Neural crest cell (in vitro differentiated cells): ENCODE results near the gene AGPS. TPM values are rescaled to one million over a fixed set of nuclear protein-coding genes. Genes with fewer than 3 reads are reported as not detected.

ENCODE experiments used
- DNase-seq: peaks from one replicate; pipeline ENCODE4 v3.0.0; 2021; ENCODE audit warnings: low read depth, mixed read lengths, low spot score
- H3K27ac Mint-ChIP-seq: one replicate; pipeline ENCODE4 v1.8.0; 2021; ENCODE audit warnings: mild to moderate bottlenecking, mixed read lengths; ENCODE audit not compliant: unreplicated experiment
- H3K27me3 Mint-ChIP-seq: 2 replicates; pipeline ENCODE4 v1.8.0; 2021; ENCODE audit warnings: low read depth, mild to moderate bottlenecking, mixed read lengths
- H3K36me3 Mint-ChIP-seq: 2 replicates; pipeline ENCODE4 v1.8.0; 2021; ENCODE audit warnings: low read depth, mild to moderate bottlenecking, mixed read lengths
- H3K4me1 Mint-ChIP-seq: 2 replicates; pipeline ENCODE4 v1.8.0; 2021; ENCODE audit warnings: mixed read lengths
- H3K4me3 Mint-ChIP-seq: one replicate; pipeline ENCODE4 v1.8.0; 2021; ENCODE audit warnings: mild to moderate bottlenecking, mixed read lengths
- H3K9me3 Mint-ChIP-seq: 2 replicates; pipeline ENCODE4 v1.8.0; 2021; ENCODE audit warnings: mixed read lengths
- total RNA-seq: library from RNA; stranded (reverse); gene quantifications from 2 replicates; pipeline ENCODE4 v1.2.1, GENCODE V29; 2021
- TF ChIP-seq, protein P1 (sequence below): fragments of 200-600 bp; sonication (generic); conservative IDR thresholded peaks from 2 replicates; pipeline ENCODE4 v1.5.0; 2021; ENCODE audit warnings: antibody characterized with exemption, mild to moderate bottlenecking

AGPS gene
- total RNA-seq, 1 donor from 2014 or later: 51.5 TPM

DNA sequence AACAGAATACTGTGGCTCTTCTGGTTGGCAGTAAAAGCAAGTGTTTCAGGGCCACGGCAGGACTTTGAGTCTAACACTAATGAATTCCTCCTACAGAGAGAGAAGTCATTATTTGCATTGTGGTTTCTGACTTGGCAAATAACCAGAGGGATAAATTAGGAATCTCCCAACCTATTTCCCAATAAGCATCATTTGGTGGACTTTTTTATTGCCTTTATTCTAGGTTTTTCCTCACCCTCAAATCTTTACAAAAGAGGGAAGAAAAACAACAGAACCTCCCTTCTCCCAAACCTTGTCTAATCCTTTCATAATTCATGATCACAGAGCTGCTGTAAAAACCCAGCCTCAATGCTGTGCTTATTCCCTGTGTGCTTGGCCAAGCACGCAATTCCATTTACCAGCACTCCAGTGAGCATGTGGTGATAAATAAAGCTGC is 179.7 kb downstream of the AGPS start:
- no peaks in the 10 kb centered on the region for H3K9me3 Mint-ChIP-seq
- H3K4me3 Mint-ChIP-seq: no peak overlapping the region
- TF ChIP-seq, protein P1, sequence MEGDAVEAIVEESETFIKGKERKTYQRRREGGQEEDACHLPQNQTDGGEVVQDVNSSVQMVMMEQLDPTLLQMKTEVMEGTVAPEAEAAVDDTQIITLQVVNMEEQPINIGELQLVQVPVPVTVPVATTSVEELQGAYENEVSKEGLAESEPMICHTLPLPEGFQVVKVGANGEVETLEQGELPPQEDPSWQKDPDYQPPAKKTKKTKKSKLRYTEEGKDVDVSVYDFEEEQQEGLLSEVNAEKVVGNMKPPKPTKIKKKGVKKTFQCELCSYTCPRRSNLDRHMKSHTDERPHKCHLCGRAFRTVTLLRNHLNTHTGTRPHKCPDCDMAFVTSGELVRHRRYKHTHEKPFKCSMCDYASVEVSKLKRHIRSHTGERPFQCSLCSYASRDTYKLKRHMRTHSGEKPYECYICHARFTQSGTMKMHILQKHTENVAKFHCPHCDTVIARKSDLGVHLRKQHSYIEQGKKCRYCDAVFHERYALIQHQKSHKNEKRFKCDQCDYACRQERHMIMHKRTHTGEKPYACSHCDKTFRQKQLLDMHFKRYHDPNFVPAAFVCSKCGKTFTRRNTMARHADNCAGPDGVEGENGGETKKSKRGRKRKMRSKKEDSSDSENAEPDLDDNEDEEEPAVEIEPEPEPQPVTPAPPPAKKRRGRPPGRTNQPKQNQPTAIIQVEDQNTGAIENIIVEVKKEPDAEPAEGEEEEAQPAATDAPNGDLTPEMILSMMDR: no peak
- no peaks in the 10 kb centered on the region for H3K36me3 Mint-ChIP-seq
- no peak overlapping the region for H3K27ac Mint-ChIP-seq
- H3K4me1 Mint-ChIP-seq: peaks cover 14% of the 10 kb centered on the region
- no peaks in the 10 kb centered on the region for H3K27me3 Mint-ChIP-seq
- DNase-seq: no peak

DNA sequence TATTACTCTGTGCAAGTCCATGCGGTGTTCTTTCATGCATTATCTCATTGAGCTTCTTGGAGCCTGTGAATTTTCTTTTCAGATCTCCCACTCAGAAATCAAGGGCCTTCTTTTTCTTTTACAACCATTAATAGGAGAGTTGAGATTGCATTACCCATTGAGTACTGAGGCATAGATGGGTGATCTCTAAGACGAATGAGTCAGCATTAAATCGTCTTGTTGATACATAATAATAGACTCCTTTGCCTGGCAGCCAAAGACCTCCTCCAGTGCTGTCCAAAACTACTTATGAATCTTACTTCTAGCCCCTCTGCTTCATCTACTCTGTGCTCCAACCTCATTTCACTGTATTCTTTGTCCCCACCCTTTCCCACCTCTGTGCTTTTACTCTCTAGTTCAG is 180.5 kb downstream of the AGPS start:
- DNase-seq: no peak
- no peaks in the 10 kb centered on the region for H3K9me3 Mint-ChIP-seq
- no peaks in the 10 kb centered on the region for H3K36me3 Mint-ChIP-seq
- H3K4me1 Mint-ChIP-seq: peaks cover 14% of the 10 kb centered on the region
- TF ChIP-seq, protein P1: no peak
- H3K4me3 Mint-ChIP-seq: no peak overlapping the region
- no peak overlapping the region for H3K27ac Mint-ChIP-seq
- H3K27me3 Mint-ChIP-seq: no peaks in the 10 kb centered on the region

- DNase-seq: no peak
- TF ChIP-seq, protein P1: no peak
- Mint-ChIP-seq H3K4me1 (peaks cover 14% of the 10 kb centered on the region), H3K27ac (no peak overlapping the region), H3K36me3 (no peaks in the 10 kb centered on the region), H3K9me3 (no peaks in the 10 kb centered on the region), H3K27me3 (no peaks in the 10 kb centered on the region), H3K4me3 (no peak overlapping the region)
These were observed 181.8 kb downstream of the AGPS start for GRCh38 chr2:177574356-177574755.

DNA sequence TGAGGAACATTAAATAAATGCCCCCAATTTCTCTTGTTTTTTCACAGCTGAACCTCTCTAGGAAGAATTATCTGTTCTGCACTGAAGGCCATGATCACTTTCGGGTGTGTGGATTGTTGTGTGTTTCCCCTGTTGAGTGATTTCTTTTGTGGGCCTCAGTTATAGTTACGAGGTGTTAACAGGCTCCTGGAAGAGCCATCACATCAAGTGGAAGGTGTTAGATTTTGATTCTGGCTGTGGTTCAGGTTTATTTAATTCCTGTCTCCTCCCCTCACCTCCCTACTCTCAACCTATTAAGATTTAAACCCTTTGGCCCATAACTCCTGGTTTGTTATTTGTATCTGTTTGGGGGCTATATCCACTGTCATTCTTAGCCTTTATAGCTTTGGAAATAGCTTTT is 182.8 kb downstream of the AGPS start:
- H3K9me3 Mint-ChIP-seq: no peaks in the 10 kb centered on the region
- no peaks in the 10 kb centered on the region for H3K27me3 Mint-ChIP-seq
- no peak overlapping the region for H3K4me3 Mint-ChIP-seq
- peaks cover 14% of the 10 kb centered on the region for H3K4me1 Mint-ChIP-seq
- no peak overlapping the region for H3K27ac Mint-ChIP-seq
- TF ChIP-seq, protein P1: no peak
- H3K36me3 Mint-ChIP-seq: no peaks in the 10 kb centered on the region
- DNase-seq: no peak

DNA sequence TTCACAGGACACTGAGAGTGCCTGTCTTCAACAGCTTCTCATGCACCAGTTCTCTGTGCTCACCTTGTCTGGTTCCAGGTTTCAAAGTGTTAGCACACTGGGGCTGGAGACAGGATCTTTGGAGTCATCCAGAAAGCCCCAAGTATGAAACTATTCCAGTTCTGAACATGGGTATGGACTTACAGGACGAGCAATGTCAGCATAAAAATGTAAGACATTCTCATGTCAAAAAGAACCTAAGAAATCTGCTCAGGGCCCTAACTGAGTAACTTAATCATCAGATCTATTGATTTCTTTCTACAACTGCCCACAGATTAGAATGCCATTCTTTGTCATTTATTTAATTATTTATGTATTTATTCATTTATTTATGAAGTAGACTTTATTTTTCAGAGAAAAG is 184.5 kb downstream of the AGPS start:
- Mint-ChIP-seq H3K27me3 (no peaks in the 10 kb centered on the region), H3K36me3 (no peaks in the 10 kb centered on the region), H3K4me3 (no peak overlapping the region), H3K9me3 (peaks cover 2% of the 10 kb centered on the region), H3K4me1 (peaks cover 10% of the 10 kb centered on the region), H3K27ac (no peak overlapping the region)
- no peak for DNase-seq
- TF ChIP-seq, protein P1: no peak

DNA sequence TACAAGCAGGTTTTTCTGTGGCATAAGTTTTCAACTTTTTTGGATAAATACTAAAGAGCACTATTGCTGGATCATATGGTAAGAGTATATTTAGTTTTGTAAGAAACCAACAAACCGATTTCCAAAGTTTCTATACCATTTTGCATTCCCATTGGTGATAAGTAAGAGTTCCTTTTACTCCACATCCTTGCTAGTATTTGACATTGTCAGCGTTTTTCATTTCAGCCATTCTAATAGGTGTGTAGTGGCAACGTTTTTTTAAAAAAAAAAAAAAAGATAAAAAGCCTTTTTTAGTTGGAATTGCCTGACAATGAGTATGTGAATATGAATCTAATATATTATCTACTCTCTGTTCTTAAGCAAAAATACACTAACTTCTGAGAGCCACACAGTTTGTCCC is 185.9 kb downstream of the AGPS start:
- no peak for DNase-seq

More for the DNA sequence above, 185.9 kb downstream of the AGPS start:
- Mint-ChIP-seq H3K4me3 (no peak overlapping the region), H3K36me3 (no peaks in the 10 kb centered on the region), H3K27me3 (no peaks in the 10 kb centered on the region), H3K4me1 (no peaks in the 10 kb centered on the region), H3K9me3 (peaks cover 2% of the 10 kb centered on the region), H3K27ac (no peak overlapping the region)
- TF ChIP-seq, protein P1: no peak
